ENCODE measurements around the gene QSOX2.

QSOX2 gene

GRCh38 chr9:136187683-136188586 is 57.7 kb downstream of the QSOX2 start:
- FAIRE-seq: no peak

DNA sequence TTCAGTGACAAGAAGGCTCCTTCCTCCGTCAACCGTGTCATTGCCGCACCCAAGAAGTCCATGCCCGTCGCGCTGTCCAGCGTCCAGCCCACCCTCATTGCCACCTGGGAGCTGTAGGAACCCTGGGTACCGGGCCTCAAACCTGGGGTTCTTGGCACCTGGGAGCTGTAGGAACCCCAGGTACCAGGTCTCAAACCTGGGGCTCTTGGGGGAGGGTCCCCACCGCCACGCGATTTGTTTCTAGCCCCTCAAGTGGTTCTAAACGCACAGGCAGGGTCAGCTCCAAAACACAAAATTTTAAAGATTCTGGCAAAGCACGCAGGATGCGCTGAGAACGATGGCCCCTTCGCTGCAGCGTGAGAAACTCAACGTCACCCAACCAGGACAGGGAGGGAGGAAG is 58.4 kb downstream of the QSOX2 start:
- FAIRE-seq: no peak

GRCh38 chr9:136186386-136186785 is 59.2 kb downstream of the QSOX2 start:
- no peak for FAIRE-seq

- FAIRE-seq: no peak
These were observed 59.8 kb downstream of the QSOX2 start for GRCh38 chr9:136185596-136186366.

- no peak for FAIRE-seq
These were observed 60.5 kb downstream of the QSOX2 start for GRCh38 chr9:136185066-136185465.

- no peak for FAIRE-seq
These were observed 62.7 kb downstream of the QSOX2 start for GRCh38 chr9:136182850-136183422.

- no peak for FAIRE-seq
These were observed 63.2 kb downstream of the QSOX2 start for GRCh38 chr9:136182420-136182787.

GRCh38 chr9:136181784-136182419 is 63.7 kb downstream of the QSOX2 start:
- FAIRE-seq: no peak

DNA sequence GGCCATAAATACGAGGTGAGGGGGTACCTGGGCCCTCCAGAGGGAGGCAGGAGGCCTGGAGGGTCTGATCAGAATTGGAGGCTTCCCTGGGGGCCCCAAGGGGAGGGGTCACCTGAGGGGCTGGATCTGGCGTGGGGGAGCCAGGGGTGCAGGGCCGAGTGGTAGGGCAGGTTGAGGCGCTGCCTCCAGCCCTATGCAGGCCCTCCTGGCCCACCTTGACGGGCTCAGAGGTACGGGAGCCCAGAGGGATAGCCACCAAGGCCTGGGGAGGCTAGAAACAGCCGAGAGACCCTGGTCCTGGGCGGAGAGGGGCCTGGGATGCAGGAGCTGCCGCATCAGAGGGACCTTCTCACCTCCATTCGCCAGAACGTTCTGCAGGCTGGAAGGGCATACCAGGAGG is 65.0 kb downstream of the QSOX2 start:
- FAIRE-seq: no peak

- no peak for FAIRE-seq
These were observed 65.9 kb downstream of the QSOX2 start for GRCh38 chr9:136179761-136180160.

DNA sequence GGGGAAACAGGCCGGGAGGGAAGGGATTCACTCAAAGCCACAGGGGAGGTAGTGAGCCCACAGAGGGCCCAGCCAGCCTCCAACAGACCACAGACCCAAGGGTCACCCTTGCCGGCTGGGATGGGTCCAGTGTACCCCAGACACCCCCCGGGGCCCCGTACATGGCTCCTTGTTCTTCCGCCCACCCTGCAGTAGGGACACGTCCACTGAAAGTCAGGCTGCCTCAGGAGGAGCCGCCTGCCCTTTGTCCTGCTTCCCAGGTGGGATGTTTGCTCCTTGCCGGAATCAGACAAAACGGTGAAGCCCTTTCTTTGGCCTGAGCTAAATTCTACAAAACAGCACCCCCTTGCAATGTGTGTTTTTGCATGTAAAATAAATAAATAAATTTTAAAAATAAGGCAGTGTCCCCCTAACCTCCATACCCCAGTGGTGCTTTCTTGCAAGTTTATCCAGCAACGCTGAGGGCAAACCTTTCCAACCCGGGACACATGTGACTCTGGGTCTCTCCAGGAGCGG is 66.5 kb downstream of the QSOX2 start:
- no peak for FAIRE-seq

DNA sequence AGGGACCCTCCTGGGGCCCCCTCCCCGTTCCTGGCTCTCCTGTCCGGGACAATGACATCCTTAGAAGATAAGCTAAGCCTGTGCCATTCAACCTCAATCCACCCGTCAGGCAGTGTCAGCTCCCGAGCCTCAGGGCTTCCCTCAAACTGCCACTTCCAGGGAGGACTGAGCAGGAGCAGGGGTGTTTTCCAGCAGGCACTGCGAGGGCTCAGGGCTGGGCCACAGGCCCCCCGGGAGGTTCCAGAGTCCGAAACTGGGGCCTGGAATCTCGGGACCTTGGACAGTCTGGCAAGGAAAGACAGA is 66.9 kb downstream of the QSOX2 start:
- no peak for FAIRE-seq

DNA sequence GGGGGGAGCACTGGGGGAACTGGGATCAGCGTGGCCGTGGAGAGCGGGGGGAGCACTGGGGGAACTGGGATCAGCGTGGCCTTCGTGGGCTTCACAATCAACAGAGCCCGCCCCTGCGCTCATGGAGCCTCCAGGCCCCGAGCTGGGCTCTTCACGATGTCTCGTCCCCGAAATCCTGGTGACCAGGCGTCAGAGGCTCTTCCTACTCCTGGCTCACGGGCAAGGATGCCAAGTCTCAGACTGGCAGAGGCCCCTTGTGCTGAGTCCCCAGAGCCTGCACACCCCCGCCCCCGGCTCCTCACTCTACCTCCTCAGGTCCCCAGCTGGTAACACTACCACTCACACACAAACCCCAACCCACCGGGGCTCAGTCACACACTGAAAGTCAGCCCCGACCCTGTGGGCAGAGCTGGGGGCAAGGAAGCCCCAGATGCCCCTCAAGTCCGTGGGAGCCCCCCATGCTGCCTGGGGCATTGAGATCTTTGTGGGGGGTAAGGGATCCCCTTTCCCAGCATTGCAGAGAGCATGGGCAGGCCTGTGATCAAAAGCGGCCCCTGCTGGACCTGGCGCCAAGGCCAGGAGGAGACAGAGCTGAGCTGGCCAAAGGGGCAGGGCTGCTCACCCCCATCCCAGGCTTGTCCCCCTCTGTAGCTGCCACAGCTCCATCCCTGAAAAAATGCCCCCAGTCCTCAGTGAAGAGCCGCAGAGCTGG is 67.4 kb downstream of the QSOX2 start:
- FAIRE-seq: no peak

DNA sequence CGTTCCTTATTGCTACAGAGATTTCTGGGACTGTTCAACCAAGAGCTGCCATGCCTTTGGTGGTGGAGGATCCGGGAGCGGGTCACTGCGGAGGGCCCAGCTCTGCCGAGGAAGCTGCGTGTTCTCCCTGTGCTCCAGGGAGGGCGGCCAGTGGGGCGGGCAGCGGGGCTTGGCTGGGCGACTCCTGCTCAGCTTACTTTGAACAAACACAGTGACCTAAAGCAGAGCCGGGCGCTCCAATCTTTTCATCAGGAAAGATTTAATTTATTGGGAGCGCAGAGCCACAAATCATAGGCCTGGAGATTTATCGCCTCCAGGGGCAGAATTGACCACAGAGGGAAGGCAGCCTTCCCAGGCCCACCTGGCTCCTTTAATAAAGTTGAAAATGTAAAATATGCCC is 68.4 kb downstream of the QSOX2 start:
- FAIRE-seq: no peak

DNA sequence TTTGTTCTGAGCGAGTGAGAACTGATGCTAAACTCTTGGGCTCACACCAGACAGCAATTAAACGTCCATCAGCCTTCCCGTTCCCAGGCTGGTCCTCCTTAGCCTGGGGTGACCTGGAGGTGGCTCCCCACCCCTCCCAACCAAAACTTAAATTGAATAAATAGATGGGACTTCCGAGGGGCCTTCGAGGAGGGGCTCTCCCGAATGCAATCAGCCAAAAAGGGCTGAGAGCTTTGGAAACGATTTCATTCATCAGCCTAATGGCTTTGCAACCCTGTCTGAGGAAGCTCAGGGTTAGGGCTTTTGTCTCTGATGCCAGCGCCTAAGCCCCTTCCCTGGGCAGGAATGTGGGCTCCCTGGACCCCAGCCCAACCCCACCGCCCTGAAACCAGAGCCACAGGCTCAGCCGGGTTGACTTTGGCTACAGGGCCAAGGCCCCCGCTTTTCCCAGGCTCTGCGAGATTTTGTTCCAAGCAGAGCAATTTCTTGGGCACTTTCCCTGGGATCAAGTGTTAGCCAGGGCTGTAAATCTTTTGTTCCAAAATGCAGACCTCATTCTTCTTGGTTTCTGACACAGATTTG is 69.9 kb downstream of the QSOX2 start:
- no peak for FAIRE-seq

DNA sequence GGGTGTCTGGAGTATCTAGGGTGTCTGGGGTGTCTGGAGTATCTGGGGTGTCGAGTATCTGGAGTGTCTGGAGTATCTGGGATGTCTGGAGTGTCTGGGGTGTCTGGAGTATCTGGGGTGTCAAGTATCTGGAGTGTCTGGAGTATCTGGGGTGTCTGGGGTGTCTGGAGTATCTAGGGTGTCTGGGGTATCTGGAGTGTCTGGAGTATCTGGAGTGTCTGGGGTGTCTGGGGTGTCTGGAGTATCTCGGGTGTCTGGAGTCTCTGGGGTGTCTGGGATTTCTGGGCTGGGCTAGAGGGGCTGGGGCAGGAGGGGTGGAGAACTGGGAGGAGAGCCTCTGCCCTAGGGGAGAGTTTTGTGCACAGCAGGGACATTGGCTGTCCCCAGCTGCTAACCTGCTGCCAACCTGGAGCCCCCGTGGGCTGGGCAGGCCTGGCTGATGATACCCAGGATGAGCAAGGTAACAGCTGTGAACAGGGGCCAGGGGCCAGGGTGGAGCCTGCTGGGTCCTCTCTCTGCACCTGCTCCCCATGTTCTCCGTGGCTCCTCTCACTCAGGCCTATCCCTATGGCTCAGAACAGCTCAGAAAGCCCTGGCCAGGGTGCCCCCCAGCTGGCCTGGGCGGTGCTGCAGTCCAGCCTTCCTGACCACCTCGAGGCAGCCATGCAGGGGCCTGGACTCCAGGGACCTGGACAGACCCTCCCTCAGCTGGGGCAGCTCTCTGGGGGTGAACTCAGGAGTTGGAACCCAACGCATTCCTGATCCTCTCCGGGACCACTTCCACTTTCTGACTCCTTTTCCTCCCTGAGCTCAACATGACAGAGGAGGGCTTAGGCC is 70.6 kb downstream of the QSOX2 start:
- FAIRE-seq: no peak

GRCh38 chr9:136173648-136174290 is 71.8 kb downstream of the QSOX2 start:
- no peak for FAIRE-seq

DNA sequence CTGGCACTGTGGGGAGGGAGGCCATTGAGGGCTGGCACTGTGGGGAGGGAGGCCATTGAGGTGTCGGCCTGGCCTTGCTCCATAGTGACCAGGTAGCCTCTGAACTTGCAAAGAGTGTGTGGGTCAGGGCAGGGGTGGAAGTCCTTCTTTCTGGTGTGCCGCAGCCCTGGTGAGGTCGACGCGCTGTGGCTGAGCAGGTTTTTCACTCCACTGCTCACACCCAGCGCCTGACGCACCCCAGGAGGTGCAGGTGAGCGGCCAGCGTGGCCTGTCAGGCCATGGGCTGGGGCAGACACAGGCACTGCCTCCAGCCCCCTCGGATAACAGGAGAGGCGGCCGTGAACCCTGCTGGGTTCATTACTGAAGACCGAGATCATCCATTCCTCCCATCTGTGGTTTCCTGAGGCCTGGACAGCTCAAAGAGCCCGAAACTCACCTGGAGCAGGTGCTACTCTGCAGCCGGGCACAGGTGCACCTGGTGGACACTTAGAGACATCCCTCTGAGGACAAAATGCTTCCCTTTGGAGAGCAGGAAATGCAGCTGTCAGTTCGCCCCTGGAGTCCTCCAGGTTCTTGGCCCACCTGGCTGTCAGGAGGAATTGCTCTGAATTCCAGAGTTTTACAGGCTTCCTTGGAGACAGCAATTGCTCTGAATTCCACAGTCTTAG is 73.1 kb downstream of the QSOX2 start:
- FAIRE-seq: no peak

- FAIRE-seq: no peak
These were observed 73.7 kb downstream of the QSOX2 start for GRCh38 chr9:136171801-136172411.
